AG09309 (cell line): ENCODE data around the gene EPHB2.

Source experiments
- DNase-seq: peaks from one replicate; pipeline ENCODE4 v3.0.0-alpha.2; 2010; ENCODE audit warnings: low read depth
- H3K4me3 ChIP-seq: 2 replicates; pipeline ENCODE4 v1.5.1; 2011; ENCODE audit warnings: mild to moderate bottlenecking, low read depth, low read length, moderate library complexity; ENCODE audit not compliant: control insufficient read depth
- TF ChIP-seq, protein P1 (sequence below): IDR thresholded peaks from 2 replicates; pipeline ENCODE4 v1.5.1; 2011; ENCODE audit warnings: mild to moderate bottlenecking, low read depth, low read length, inconsistent platforms; ENCODE audit not compliant: insufficient read depth, control insufficient read depth; ENCODE audit errors: missing control alignments

EPHB2 gene

DNA sequence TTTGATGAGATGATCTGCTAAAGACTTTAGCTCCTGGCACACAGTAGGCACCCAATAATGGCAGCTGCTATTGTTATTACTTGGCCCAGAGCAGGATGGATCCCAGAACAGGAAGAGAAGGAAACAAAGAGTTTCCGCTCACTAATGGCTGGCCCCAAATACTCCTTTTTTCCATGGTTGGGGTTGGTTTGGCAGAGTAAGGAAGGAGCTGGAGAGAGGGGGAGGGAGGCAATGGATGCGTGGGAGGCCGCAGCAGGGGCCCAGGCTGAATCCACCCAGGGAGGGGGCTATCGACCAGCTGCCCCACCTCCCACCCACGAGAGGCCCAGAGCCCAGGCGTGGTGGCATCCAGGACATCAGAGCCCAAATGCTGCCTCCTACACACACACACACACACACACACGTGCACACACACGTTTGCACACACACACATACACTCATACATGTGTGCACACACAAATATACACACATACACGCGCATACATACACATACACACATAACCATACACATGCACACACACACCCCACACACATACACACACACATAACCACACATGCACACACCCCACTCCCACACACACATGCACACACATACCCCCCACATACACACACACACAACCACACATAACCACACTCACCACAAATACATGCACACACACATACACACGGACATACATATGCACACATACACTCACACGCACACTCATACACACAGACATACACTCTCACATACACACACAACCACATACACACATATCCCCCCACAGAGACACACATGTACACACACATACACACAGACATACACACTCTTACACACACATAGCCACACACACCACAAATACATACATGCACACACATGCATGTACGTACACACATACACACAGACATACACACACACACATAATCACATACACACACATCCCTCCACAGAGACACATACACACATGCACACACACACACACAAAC lies 32.4 kb upstream of the EPHB2 start:
- DNase-seq, result no peak
- TF ChIP-seq, protein P1, sequence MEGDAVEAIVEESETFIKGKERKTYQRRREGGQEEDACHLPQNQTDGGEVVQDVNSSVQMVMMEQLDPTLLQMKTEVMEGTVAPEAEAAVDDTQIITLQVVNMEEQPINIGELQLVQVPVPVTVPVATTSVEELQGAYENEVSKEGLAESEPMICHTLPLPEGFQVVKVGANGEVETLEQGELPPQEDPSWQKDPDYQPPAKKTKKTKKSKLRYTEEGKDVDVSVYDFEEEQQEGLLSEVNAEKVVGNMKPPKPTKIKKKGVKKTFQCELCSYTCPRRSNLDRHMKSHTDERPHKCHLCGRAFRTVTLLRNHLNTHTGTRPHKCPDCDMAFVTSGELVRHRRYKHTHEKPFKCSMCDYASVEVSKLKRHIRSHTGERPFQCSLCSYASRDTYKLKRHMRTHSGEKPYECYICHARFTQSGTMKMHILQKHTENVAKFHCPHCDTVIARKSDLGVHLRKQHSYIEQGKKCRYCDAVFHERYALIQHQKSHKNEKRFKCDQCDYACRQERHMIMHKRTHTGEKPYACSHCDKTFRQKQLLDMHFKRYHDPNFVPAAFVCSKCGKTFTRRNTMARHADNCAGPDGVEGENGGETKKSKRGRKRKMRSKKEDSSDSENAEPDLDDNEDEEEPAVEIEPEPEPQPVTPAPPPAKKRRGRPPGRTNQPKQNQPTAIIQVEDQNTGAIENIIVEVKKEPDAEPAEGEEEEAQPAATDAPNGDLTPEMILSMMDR, result no peak
- H3K4me3 ChIP-seq, result no peak overlapping the region

DNA sequence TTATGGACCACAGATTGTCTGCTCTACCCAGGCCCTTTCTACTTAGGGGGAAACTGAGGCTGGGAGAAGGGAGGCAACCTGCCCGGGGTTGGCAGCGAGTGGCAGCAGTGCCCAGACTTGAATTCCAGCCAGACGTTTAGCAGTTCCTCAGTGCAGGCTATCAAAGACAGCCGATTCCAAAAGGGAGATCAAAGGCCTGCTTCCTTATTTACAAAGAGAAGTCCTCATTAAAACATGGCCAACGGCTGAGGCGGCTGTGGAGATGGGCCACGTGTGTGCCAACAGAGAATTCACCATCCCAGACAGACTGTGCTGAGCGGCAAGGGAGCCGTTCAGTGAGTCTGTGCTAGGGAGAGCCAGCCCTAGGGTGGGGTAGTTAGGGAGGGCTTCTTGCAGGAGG lies 29.9 kb upstream of the EPHB2 start:
- H3K4me3 ChIP-seq, result no peak overlapping the region
- TF ChIP-seq, protein P1, result no peak
- no peak for DNase-seq

DNA sequence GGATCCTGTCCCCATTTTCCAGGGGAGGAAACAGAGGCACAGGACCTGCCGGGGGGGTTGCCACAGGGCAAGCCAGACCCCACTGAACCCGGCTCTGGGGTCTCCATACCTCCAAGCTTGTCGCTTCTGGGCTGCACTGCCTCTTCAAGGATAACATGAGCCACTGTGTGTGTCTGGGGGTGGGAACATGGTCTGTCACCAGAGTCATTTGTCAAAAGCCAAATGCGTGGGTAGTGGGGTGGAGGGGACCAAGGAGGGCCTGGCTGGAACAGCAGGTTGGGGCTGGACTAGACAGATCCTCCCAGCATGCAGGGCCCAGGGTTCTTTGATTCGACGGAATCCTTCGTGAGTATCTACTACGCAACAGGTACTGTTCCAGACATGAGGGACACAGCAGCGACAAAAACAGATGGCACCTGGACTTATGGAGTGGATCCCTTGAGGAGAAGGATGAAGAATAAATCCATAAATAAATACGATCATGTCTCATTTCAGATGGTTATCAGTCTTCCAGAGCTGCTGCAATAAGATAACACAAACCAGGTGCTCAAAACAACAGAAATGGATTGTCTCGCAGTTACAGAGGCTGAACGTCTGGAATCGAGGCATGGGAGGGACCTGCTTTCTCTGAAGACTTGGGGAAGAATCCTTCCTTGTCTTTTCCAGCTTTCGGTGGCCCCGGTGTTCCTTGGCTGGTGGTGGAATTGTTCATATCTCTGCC lies 28.9 kb upstream of the EPHB2 start:
- DNase-seq, result no peak
- TF ChIP-seq, protein P1, result no peak
- no peak overlapping the region for H3K4me3 ChIP-seq

DNA sequence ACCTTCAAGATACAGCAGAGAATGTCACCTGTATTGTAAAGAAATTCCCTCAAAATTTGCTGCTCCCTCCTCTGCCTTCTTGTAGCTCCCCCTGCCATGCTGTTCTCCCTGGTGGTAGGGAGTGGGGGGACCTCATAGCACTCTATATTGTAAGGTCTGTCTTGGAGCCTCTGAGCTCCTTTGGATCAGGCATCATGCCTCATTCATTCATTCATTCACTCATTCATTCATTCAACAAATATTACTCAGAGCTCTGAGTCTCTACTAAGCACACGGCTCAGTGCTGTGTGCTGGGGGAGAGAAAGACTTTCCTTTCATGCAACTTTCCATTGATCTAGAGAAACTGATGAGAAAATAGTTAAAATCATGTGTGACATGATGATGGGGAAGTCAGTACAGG lies 27.1 kb upstream of the EPHB2 start:
- TF ChIP-seq, protein P1, result no peak
- H3K4me3 ChIP-seq, result no peak overlapping the region
- no peak for DNase-seq

DNA sequence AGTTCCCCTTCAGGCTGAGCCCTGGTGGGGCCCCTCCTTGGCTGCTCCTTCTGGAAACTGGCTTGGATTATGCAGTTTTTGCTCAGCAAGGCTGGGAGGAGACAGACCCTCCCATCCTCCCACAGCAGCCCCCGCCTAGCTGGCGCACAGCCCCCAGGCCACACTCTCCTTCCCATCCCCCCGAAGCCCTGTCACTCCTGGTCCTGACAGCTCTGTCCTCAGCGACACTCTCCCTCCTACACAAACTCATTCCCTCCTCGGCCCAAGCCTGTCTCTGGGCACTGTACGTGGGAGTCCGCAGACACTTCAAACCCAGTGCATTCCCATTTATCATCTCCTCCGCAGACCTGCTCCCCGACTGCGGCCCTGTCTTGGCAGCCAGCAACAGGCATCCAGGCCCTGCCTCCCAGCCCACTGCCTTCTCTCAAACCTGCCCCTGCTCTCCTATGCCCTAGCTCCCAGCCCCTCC lies 25.0 kb upstream of the EPHB2 start:
- DNase-seq, result no peak
- TF ChIP-seq, protein P1, result no peak

DNA sequence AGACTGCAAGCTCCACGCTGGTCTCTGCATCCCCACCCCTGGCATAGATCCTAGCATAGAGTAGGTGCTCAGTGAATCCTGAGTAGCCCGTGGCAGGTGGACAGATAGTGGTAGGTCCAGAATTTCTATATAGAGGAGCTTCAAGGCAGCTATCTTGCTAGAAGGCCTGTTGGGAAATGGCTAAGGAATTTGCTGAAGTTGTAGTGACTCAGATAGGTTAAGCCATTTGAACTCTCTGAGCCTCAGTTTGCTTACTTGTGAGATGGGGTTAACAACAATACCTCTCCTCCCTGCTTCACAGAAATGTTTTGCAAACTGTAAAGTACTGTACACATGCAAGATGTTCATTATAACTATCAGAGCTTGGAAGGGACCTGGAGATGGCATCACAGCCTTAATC lies 23.4 kb upstream of the EPHB2 start:
- DNase-seq, result no peak

More for the DNA sequence above, 25.0 kb upstream of the EPHB2 start:
- no peak overlapping the region for H3K4me3 ChIP-seq

More for the DNA sequence above, 23.4 kb upstream of the EPHB2 start:
- TF ChIP-seq, protein P1, result no peak
- no peak overlapping the region for H3K4me3 ChIP-seq
